T follicular helper cell (primary cell): ENCODE data around the gene POLQ.
"Not testable (repeated sequence)": the region's sequence is repeated elsewhere in the genome, so short reads cannot be mapped to it uniquely, and the experiment has no call there.

ENCODE experiments used
- DNase-seq: peaks from one replicate; pipeline ENCODE4 v3.0.0-alpha.2; 2020; ENCODE audit warnings: low read depth

The POLQ gene

GRCh38 chr3:121424549-121424948, 121.2 kb downstream of the POLQ start:
- DNase-seq, result no peak

- DNase-seq, result no peak
These were observed 127.6 kb downstream of the POLQ start for GRCh38 chr3:121418182-121418581.

- DNase-seq, result no peak
These were observed 130.9 kb downstream of the POLQ start for GRCh38 chr3:121414924-121415323.

- DNase-seq, result no peak
These were observed 134.3 kb downstream of the POLQ start for GRCh38 chr3:121411523-121411922.

GRCh38 chr3:121405631-121406030, 140.2 kb downstream of the POLQ start:
- no peak for DNase-seq

GRCh38 chr3:121399820-121400219, 146.0 kb downstream of the POLQ start:
- DNase-seq, result no peak

GRCh38 chr3:121398051-121398450, 147.7 kb downstream of the POLQ start:
- not testable (repeated sequence) for DNase-seq

GRCh38 chr3:121395967-121396366, 149.8 kb downstream of the POLQ start:
- not testable (repeated sequence) for DNase-seq

GRCh38 chr3:121388308-121388707, 157.5 kb downstream of the POLQ start:
- not testable (repeated sequence) for DNase-seq
